ENCODE measurements around the gene GPX7.

The GPX7 gene

GRCh38 chr1:52631759-52632331 lies 29.7 kb downstream of the GPX7 start:
- DNase-seq: peak; percentile 14

DNA sequence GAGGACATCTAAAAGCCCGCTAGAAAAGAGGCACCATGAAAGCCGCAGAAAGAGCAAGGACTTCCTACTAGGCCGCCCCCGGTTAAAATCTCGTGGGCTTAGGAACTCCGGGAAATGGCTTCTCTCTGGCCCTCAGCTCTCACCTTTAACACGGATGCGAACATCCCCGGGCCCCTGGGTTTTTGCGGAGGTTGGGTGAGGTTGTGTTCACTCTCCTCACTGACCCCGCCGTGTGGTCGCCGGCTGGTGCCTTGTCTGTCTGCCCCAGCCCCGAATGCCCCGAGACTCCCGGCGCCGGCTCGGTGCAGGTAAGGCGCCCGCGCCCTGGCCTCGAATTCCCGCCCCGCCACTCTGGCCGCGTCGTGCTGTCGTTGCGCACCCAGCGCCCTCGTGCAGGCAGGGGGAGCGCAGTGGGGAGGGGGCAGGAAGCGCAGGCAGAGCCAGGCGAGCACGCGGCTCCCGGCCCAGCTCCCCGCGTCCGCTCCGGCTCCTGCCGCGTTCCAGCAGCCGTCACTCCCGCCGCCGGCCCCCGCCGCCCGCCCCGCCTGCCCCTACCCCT lies 30.6 kb downstream of the GPX7 start, which contains the start of gene SHISAL2A:
SHISAL2A (plus strand) TSS at position 437 of the 559 bp plus-strand sequence. CDS start 326 bp downstream, outside the sequence.
- DNase-seq: peak; percentile 70

DNA sequence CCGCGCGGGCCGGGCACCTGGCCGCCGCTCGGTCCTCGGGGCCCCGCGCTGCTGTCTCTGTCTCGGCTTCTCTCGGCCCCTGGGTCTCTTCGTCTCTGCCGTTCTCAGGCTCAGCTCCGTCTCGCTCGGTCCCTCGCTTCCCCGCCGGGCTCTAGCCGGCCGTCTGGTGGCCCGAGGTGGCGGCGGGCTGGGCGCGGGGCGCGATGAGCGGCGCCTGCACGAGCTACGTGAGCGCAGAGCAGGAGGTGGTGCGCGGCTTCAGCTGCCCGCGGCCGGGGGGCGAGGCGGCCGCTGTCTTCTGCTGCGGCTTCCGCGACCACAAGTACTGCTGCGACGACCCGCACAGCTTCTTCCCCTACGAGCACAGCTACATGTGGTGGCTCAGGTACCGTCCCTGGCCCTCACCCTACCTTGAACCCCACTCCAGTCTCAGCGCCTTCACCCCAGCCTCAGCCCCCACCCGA lies 31.2 kb downstream of the GPX7 start:
- DNase-seq: peak; percentile 46

GRCh38 chr1:52634111-52634510 lies 31.9 kb downstream of the GPX7 start:
- DNase-seq: peak; percentile 27

- DNase-seq: peak; percentile 70
Observed at GRCh38 chr1:52635321-52636089, 33.3 kb downstream of the GPX7 start.

DNA sequence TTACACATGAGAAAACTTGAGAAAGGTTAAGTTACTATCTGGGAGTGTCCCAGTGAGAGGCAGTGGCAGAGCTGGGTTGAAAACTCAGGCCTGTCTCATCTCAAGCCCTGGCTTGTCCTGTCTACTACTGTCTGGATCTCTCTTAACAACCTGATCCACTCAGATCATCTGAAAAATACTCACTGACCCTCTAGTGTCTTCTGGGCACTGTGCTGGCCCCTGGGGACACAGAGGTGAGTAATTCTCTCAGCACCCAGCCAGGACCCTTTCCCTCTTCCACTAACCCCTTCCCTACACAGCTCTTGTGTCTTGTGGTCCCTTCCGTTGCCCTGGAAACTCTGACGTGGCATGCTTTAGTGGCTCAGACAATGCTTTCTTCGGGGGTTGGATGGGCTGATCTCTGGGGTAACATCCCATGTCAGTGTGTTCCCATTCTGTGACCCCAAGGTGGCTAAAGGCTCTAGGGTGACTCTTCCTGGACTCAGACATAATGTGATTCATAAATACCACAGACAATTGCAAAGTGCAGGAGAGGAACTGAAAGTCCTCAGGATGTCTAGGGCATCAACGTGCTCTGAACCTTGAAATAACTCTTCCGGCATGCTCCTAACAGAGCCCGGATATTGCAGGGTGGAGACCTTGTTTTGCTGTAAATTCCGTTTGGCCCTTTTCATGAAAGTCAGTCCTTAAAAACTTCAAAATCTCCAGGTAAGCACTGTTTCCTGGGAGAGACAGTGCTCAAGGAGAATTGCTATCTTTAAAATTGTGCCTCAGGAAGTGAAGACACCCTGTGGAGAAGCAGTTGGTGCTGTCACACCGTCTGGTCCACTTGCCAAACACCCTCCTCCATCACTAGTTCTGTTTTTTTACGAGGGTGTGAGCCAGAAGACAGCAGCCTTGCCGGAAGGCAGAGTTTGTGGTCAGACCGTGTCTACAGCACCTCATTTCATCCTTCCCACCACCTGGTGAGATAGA lies 34.8 kb downstream of the GPX7 start:
- peak; percentile 90 for DNase-seq

DNA sequence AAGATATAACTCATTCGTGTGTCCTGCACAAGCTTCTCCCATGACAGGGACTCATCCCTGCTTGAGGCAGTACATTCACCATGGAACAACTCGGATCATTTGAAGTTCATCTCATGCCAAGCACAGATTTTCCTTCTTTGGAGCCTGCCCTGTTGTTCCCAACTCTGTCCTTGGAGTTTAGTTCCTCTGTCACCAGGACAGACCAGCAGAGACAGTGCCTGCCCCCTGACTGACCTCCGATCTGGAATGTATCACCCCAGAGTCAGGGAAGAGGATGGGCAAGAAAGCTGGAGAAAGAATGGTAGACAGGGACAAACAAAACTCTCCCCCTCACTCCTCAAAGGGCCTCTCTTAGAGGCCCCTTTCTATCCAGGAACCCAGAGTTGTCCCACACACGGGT lies 35.8 kb downstream of the GPX7 start:
- no peak for DNase-seq

GRCh38 chr1:52640697-52641096 lies 38.5 kb downstream of the GPX7 start:
- no peak for DNase-seq

GRCh38 chr1:52641307-52641706 lies 39.1 kb downstream of the GPX7 start:
- DNase-seq: peak; percentile 3

DNA sequence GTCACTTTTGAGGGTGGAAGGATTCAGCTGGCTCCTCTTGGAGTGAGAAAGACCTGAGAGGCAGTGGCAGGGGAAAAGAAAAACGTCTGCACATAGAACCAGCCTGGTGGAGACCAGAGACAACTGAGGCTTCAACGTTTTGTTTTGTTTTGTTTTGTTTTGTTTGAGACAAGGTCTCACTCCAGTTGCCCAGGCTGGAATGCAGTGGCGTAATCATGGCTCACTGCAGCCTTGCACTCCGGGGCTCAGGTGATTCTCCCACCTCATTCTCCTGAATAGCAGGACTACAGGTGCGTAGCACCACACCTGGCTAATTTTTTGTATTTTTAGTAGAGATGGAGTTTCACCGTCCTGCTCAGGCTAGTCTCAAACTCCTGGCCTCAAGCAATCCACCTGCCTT lies 43.1 kb downstream of the GPX7 start:
- DNase-seq: no peak

GRCh38 chr1:52651904-52652303 lies 49.7 kb downstream of the GPX7 start:
- no peak for DNase-seq

DNA sequence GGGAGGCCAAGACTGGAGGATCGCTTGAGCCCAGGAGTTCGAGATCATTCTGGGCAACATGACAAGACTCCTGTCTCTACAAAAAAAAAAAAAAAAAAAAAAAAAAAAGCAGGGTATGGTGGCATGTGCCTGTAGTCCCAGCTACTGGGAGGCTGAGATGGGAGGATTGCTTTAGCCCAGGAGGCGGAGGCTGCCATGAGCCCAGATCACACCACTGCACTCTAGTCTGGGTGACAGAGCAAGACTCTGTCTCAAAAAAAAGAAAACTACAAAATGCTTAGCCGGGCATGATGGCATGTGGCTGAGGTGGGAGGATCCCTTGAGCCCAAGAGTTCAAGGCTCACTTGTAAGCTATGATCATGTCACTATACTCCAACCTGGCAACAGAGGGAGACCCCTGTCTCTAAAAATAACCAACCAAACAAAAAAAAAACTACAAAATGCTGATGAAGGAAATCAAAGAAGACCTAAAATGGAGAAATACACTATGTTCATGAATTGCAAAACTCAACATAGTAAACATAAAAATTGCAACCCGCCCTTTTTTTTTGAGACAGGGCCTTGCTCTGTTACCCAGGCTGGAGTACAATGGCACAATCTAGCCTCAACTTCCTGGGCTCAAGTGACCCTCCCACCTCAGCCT lies 51.2 kb downstream of the GPX7 start:
- no peak for DNase-seq

- no peak for DNase-seq
Observed at GRCh38 chr1:52654063-52654462, 51.9 kb downstream of the GPX7 start.

DNA sequence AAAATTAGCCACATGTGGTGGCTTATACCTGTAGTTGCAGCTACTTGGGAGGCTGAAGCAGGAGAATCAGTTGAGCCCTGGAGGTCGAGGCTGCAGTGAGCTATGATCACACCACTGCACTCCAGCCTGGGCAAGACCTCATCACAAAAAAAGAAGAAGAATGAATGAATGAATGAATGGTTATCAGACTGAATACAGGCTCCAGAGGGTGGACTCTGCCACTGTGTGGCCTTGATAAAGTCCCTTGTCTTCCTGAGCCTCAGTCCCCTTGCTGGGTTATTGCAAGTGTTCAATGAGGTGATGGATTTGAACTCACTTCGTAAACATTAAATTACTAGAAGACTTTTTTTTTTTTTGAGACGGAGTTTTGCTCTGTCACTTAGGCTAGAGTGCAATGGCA lies 55.5 kb downstream of the GPX7 start:
- no peak for DNase-seq
